Parathyroid adenoma (tissue), 2 donors: ENCODE measurements around the gene ANKH.

Experiments
- H2AFZ ChIP-seq: fragments of 300-600 bp; sonication (generic); one replicate; pipeline ENCODE4 v1.7.0; 2017; ENCODE audit warnings: antibody characterized with exemption, mild to moderate bottlenecking
- H3K27ac ChIP-seq: fragments of 300-600 bp; sonication (generic); one replicate; pipeline ENCODE4 v1.7.0; 2017
- H3K27me3 ChIP-seq: fragments of 300-600 bp; sonication (generic); one replicate; pipeline ENCODE4 v1.7.0; 2017; ENCODE audit warnings: low read length; ENCODE audit not compliant: control insufficient read depth, insufficient read depth
- H3K36me3 ChIP-seq: fragments of 300-600 bp; sonication (generic); one replicate; pipeline ENCODE4 v1.7.0; 2017; ENCODE audit warnings: low read length; ENCODE audit not compliant: control insufficient read depth, insufficient read depth
- H3K4me1 ChIP-seq: fragments of 300-600 bp; sonication (generic); one replicate; pipeline ENCODE4 v1.7.0; 2017; ENCODE audit warnings: control low read depth
- H3K4me2 ChIP-seq: fragments of 300-600 bp; sonication (generic); one replicate; pipeline ENCODE4 v1.7.0; 2017; ENCODE audit warnings: low read length
- H3K4me3 ChIP-seq: fragments of 300-600 bp; sonication (generic); one replicate; pipeline ENCODE4 v1.7.0; 2017; ENCODE audit warnings: low read depth, low read length
- H3K79me2 ChIP-seq: fragments of 300-600 bp; sonication (generic); one replicate; pipeline ENCODE4 v1.7.0; 2017; ENCODE audit warnings: control low read depth
- H3K9ac ChIP-seq: fragments of 300-600 bp; sonication (generic); one replicate; pipeline ENCODE4 v1.7.0; 2017; ENCODE audit warnings: mild to moderate bottlenecking
- H3K9me3 ChIP-seq: fragments of 300-600 bp; sonication (generic); one replicate; pipeline ENCODE4 v1.7.0; 2017; ENCODE audit warnings: low read length; ENCODE audit not compliant: control insufficient read depth
- CTCF ChIP-seq: fragments of 300-600 bp; sonication (generic); IDR thresholded peaks from one replicate; pipeline ENCODE4 v1.7.0; 2017; ENCODE audit warnings: antibody characterized with exemption, mild to moderate bottlenecking
- donor health status: primary hyperparathyroidism.

ANKH gene

GRCh38 chr5:14655146-14655741 is 216.3 kb downstream of the ANKH start:
- H3K4me2 ChIP-seq: no peak overlapping the region
- H2AFZ ChIP-seq: no peak overlapping the region
- TF ChIP-seq CTCF: no peak
- no peak overlapping the region for H3K9ac ChIP-seq
- H3K4me3 ChIP-seq: no peak overlapping the region
- H3K79me2 ChIP-seq: no peaks in the 10 kb centered on the region
- H3K9me3 ChIP-seq: no peaks in the 10 kb centered on the region
- no peak overlapping the region for H3K27ac ChIP-seq
- H3K27me3 ChIP-seq: no peaks in the 10 kb centered on the region
- H3K4me1 ChIP-seq: no peaks in the 10 kb centered on the region
- no peaks in the 10 kb centered on the region for H3K36me3 ChIP-seq
